Skeletal muscle satellite cell (primary cell): ENCODE results near the gene OLIG1. TPM values are rescaled to one million over a fixed set of nuclear protein-coding genes. Genes with fewer than 3 reads are reported as not detected.

Source experiments
- H3K27me3 ChIP-seq: 2 replicates; pipeline ENCODE4 v1.7.0; 2013; ENCODE audit warnings: low read length; ENCODE audit not compliant: control insufficient read depth, insufficient read depth
- H3K36me3 ChIP-seq: 2 replicates; pipeline ENCODE4 v1.7.0; 2013; ENCODE audit warnings: mild to moderate bottlenecking, control low read depth, low read length; ENCODE audit not compliant: insufficient read depth
- H3K4me1 ChIP-seq: 2 replicates; pipeline ENCODE4 v1.7.0; 2013; ENCODE audit warnings: low read length; ENCODE audit not compliant: control insufficient read depth, insufficient read depth
- H3K4me2 ChIP-seq: 2 replicates; pipeline ENCODE4 v1.7.0; 2013; ENCODE audit warnings: mild to moderate bottlenecking, low read length
- H3K4me3 ChIP-seq: 2 replicates; pipeline ENCODE4 v1.7.0; 2013; ENCODE audit warnings: low read length
- H3K9ac ChIP-seq: 2 replicates; pipeline ENCODE4 v1.7.0; 2013; ENCODE audit warnings: mild to moderate bottlenecking, low read depth, low read length, moderate library complexity
- H3K9me3 ChIP-seq: replicated peaks from 2 replicates; pipeline ENCODE4 v1.7.0; 2013; ENCODE audit warnings: mild to moderate bottlenecking, control low read depth, low read length
- total RNA-seq: library from RNA; depleted of rRNA; stranded (reverse); fragments of >200 nt; gene quantifications from 2 replicates; pipeline ENCODE4 v1.2.3, GENCODE V29; 2012; rRNA removed

The OLIG1 gene, protein sequence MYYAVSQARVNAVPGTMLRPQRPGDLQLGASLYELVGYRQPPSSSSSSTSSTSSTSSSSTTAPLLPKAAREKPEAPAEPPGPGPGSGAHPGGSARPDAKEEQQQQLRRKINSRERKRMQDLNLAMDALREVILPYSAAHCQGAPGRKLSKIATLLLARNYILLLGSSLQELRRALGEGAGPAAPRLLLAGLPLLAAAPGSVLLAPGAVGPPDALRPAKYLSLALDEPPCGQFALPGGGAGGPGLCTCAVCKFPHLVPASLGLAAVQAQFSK
- not detected in 2 replicates for total RNA-seq

DNA sequence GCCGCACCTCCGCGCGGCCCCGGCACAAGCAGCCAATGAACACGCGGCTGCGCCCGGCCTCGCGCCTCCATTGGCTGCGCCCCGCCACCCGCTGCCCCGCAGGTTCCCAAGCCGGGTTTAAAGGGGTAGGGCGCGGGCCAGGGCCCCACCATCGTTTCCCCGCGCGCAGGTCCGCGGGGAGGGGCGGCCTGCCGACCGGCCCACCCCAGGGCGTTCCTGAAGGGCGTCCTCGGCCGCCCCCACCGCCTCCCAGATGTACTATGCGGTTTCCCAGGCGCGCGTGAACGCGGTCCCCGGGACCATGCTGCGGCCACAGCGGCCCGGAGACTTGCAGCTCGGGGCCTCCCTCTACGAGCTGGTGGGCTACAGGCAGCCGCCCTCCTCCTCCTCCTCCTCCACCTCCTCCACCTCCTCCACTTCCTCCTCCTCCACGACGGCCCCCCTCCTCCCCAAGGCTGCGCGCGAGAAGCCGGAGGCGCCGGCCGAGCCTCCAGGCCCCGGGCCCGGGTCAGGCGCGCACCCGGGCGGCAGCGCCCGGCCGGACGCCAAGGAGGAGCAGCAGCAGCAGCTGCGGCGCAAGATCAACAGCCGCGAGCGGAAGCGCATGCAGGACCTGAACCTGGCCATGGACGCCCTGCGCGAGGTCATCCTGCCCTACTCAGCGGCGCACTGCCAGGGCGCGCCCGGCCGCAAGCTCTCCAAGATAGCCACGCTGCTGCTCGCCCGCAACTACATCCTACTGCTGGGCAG lies at the start of gene OLIG1:
Gene OLIG1, plus strand, starts transcription at position 148 of the 750 bp plus-strand sequence. Its CDS starts 106 bp downstream, at position 254.
- peak within 1 kb of the TSS; percentile 54 for H3K4me2 ChIP-seq
- peaks cover 93% of the 10 kb centered on the region for H3K27me3 ChIP-seq
- no peak within 1 kb of the TSS for H3K9ac ChIP-seq
- no peaks in the 10 kb centered on the region for H3K36me3 ChIP-seq
- H3K9me3 ChIP-seq: no peaks in the 10 kb centered on the region
- no peak within 1 kb of the TSS for H3K4me3 ChIP-seq
- no peaks in the 10 kb centered on the region for H3K4me1 ChIP-seq

DNA sequence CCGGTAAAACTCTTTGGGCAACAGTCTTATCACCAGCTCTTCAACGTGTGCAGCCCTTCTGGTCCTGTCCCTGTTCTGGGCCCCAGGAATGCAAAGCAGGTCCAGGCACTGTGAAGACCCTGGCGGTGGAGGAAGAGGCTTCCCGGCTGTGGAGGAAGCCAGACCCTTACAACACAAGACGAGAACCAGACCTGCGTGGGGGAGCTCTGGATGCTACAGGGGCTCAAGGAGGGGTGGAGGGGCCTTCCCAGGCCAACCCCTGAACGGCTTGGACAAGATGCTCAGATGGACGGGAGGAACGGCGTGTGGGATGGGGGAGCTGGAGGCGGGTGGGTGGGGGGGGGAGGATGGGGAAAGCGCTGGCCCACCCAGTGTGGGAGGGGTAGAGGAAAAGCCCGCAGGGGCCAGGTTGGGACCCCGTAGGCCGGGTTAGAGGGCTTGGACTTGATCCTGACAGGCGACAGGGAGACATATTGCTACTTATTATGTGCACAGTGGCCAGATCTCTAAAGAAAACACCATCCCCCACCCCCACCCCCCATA lies 49.3 kb upstream of the OLIG1 start:
- Histone ChIP-seq H3K9me3 (no peaks in the 10 kb centered on the region), H3K9ac (no peak overlapping the region)

DNA sequence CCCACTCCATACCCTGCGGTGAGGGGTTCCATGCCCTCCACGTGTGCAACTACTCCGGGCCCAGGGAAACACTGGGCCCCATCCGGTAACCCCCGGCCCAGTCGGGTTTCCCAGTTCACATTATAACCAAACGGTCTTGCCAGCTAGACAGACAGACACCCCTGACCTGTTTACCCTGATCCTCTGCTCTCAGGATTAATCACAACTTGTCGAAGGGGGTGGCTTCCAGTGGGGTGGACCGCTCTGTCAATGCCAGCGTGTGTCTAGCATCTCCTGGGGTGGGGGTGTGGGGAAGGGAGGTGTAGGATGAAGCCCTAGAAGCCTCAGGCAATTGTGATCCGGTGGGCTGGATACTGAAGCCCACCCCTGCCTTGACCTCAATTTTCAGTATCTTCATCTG lies 48.8 kb upstream of the OLIG1 start:
- peaks cover 93% of the 10 kb centered on the region for H3K27me3 ChIP-seq
- H3K4me1 ChIP-seq: no peaks in the 10 kb centered on the region
- H3K9ac ChIP-seq: no peak overlapping the region
- no peaks in the 10 kb centered on the region for H3K36me3 ChIP-seq
- no peak overlapping the region for H3K4me2 ChIP-seq
- no peak overlapping the region for H3K4me3 ChIP-seq
- no peaks in the 10 kb centered on the region for H3K9me3 ChIP-seq

More for the DNA sequence above, 49.3 kb upstream of the OLIG1 start:
- no peaks in the 10 kb centered on the region for H3K4me1 ChIP-seq
- H3K4me3 ChIP-seq: no peak overlapping the region
- peaks cover 92% of the 10 kb centered on the region for H3K27me3 ChIP-seq
- no peak overlapping the region for H3K4me2 ChIP-seq
- no peaks in the 10 kb centered on the region for H3K36me3 ChIP-seq

DNA sequence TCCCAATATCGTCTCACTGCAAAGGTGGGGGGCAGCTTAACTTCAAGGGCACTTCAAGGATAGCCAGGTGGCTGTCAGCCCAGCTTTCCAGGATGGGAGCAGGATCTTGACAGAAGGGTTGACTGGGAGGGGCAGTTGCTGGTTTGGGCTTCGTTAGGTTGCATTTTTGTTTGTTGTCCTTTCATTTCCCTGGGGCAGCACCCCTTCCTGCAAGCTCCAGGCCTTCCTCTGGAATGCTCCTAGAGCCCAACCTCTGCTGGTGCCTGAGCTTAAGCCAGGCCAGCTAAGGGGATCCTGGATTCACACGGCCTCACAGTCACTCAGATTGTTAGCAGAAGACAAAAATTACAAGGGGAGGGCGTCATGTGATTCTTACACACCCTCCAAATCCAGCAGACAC lies 48.3 kb upstream of the OLIG1 start:
- H3K27me3 ChIP-seq: peaks cover 93% of the 10 kb centered on the region
- no peaks in the 10 kb centered on the region for H3K36me3 ChIP-seq
- no peak overlapping the region for H3K4me3 ChIP-seq
- H3K9ac ChIP-seq: no peak overlapping the region
- no peak overlapping the region for H3K4me2 ChIP-seq
- no peaks in the 10 kb centered on the region for H3K9me3 ChIP-seq
- no peaks in the 10 kb centered on the region for H3K4me1 ChIP-seq

DNA sequence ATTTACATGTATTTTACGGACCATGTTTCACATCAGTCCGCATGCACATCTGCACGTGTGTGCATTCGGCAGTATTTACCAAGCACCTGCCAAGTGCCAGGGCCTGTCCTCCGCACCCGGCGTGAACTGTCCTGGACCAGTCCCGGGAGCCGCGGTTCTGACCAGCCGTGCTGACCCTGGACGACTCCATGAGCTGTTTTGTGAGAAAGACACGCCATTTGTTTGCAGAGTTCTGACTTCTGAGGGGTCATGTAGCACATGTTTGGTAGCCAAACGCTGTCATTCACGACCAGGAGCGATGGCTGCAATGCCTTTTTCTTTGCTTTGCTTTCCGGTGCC lies 47.5 kb upstream of the OLIG1 start:
- Histone ChIP-seq H3K4me1 (no peaks in the 10 kb centered on the region), H3K4me3 (no peak overlapping the region), H3K4me2 (no peak overlapping the region), H3K9me3 (no peaks in the 10 kb centered on the region), H3K36me3 (no peaks in the 10 kb centered on the region), H3K9ac (no peak overlapping the region), H3K27me3 (peaks cover 94% of the 10 kb centered on the region)

DNA sequence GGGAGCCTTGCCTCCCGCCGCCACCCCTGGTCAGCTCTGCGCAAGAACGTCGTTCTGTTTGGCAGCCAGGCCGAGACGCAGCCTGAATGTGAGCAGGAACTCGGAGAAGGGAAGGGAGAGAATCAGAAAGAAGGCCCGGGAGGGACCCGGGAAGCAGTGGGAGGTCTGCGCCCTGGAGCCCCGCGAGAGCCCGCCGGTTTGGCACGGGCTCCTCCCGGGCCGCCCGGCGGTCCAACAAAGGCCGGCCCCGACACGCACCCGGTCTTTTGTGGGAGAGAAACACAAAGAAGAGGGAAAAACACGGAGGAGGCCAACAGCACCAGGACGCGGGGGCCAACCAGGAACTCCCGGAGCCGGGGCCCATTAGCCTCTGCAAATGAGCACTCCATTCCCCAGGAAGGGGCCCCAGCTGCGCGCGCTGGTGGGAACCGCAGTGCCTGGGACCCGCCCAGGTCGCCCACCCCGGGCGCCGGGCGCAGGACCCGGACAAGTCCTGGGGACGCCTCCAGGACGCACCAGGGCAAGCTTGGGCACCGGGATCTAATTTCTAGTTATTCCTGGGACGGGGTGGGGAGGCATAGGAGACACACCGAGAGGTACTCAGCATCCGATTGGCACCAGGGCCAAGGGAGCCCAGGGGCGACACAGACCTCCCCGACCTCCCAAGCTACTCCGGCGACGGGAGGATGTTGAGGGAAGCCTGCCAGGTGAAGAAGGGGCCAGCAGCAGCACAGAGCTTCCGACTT lies 46.9 kb upstream of the OLIG1 start:
- no peak overlapping the region for H3K9ac ChIP-seq
- peaks cover 98% of the 10 kb centered on the region for H3K27me3 ChIP-seq
- H3K36me3 ChIP-seq: no peaks in the 10 kb centered on the region
- H3K4me2 ChIP-seq: no peak overlapping the region
- no peaks in the 10 kb centered on the region for H3K9me3 ChIP-seq
- no peak overlapping the region for H3K4me3 ChIP-seq
- no peaks in the 10 kb centered on the region for H3K4me1 ChIP-seq

DNA sequence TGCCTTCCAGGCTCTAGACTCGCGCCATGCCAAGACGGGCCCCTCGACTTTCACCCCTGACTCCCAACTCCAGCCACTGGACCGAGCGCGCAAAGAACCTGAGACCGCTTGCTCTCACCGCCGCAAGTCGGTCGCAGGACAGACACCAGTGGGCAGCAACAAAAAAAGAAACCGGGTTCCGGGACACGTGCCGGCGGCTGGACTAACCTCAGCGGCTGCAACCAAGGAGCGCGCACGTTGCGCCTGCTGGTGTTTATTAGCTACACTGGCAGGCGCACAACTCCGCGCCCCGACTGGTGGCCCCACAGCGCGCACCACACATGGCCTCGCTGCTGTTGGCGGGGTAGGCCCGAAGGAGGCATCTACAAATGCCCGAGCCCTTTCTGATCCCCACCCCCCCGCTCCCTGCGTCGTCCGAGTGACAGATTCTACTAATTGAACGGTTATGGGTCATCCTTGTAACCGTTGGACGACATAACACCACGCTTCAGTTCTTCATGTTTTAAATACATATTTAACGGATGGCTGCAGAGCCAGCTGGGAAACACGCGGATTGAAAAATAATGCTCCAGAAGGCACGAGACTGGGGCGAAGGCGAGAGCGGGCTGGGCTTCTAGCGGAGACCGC lies 46.3 kb upstream of the OLIG1 start:
- peaks cover 98% of the 10 kb centered on the region for H3K27me3 ChIP-seq
- H3K9me3 ChIP-seq: no peaks in the 10 kb centered on the region
- no peak overlapping the region for H3K9ac ChIP-seq
- H3K4me2 ChIP-seq: no peak overlapping the region
- H3K4me1 ChIP-seq: no peaks in the 10 kb centered on the region
- no peaks in the 10 kb centered on the region for H3K36me3 ChIP-seq
- no peak overlapping the region for H3K4me3 ChIP-seq

DNA sequence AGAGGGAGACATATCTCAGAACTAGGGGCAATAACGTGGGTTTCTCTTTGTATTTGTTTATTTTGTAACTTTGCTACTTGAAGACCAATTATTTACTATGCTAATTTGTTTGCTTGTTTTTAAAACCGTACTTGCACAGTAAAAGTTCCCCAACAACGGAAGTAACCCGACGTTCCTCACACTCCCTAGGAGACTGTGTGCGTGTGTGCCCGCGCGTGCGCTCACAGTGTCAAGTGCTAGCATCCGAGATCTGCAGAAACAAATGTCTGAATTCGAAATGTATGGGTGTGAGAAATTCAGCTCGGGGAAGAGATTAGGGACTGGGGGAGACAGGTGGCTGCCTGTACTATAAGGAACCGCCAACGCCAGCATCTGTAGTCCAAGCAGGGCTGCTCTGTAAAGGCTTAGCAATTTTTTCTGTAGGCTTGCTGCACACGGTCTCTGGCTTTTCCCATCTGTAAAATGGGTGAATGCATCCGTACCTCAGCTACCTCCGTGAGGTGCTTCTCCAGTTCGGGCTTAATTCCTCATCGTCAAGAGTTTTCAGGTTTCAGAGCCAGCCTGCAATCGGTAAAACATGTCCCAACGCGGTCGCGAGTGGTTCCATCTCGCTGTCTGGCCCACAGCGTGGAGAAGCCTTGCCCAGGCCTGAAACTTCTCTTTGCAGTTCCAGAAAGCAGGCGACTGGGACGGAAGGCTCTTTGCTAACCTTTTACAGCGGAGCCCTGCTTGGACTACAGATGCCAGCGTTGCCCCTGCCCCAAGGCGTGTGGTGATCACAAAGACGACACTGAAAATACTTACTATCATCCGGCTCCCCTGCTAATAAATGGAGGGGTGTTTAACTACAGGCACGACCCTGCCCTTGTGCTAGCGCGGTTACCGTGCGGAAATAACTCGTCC lies 45.5 kb upstream of the OLIG1 start:
- no peak overlapping the region for H3K9ac ChIP-seq
- H3K4me1 ChIP-seq: no peaks in the 10 kb centered on the region
- no peak overlapping the region for H3K4me3 ChIP-seq
- H3K9me3 ChIP-seq: no peaks in the 10 kb centered on the region
- H3K4me2 ChIP-seq: no peak overlapping the region
- no peaks in the 10 kb centered on the region for H3K36me3 ChIP-seq
- peaks cover 98% of the 10 kb centered on the region for H3K27me3 ChIP-seq

DNA sequence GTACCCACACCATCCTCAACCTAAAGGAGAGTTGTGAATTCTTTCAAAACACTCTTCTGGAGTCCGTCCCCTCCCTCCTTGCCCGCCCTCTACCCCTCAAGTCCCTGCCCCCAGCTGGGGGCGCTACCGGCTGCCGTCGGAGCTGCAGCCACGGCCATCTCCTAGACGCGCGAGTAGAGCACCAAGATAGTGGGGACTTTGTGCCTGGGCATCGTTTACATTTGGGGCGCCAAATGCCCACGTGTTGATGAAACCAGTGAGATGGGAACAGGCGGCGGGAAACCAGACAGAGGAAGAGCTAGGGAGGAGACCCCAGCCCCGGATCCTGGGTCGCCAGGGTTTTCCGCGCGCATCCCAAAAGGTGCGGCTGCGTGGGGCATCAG lies 44.8 kb upstream of the OLIG1 start:
- no peak overlapping the region for H3K4me3 ChIP-seq
- no peaks in the 10 kb centered on the region for H3K4me1 ChIP-seq
- no peaks in the 10 kb centered on the region for H3K9me3 ChIP-seq
- no peak overlapping the region for H3K4me2 ChIP-seq
- H3K9ac ChIP-seq: no peak overlapping the region
- H3K36me3 ChIP-seq: no peaks in the 10 kb centered on the region
- peaks cover 98% of the 10 kb centered on the region for H3K27me3 ChIP-seq

DNA sequence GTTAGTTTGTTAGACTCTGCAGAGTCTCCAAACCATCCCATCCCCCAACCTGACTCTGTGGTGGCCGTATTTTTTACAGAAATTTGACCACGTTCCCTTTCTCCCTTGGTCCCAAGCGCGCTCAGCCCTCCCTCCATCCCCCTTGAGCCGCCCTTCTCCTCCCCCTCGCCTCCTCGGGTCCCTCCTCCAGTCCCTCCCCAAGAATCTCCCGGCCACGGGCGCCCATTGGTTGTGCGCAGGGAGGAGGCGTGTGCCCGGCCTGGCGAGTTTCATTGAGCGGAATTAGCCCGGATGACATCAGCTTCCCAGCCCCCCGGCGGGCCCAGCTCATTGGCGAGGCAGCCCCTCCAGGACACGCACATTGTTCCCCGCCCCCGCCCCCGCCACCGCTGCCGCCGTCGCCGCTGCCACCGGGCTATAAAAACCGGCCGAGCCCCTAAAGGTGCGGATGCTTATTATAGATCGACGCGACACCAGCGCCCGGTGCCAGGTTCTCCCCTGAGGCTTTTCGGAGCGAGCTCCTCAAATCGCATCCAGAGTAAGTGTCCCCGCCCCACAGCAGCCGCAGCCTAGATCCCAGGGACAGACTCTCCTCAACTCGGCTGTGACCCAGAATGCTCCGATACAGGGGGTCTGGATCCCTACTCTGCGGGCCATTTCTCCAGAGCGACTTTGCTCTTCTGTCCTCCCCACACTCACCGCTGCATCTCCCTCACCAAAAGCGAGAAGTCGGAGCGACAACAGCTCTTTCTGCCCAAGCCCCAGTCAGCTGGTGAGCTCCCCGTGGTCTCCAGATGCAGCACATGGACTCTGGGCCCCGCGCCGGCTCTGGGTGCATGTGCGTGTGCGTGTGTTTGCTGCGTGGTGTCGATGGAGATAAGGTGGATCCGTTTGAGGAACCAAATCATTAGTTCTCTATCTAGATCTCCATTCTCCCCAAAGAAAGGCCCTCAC lies 44.2 kb upstream of the OLIG1 start, which contains the start of gene OLIG2:
Gene OLIG2, plus strand, starts transcription at position 447 of the 954 bp plus-strand sequence. CDS start 928 bp downstream, outside the sequence.
- no peak within 1 kb of the TSS for H3K4me3 ChIP-seq
- no peaks in the 10 kb centered on the region for H3K36me3 ChIP-seq
- H3K4me2 ChIP-seq: no peak within 1 kb of the TSS
- peaks cover 99% of the 10 kb centered on the region for H3K27me3 ChIP-seq
- no peaks in the 10 kb centered on the region for H3K4me1 ChIP-seq
- H3K9me3 ChIP-seq: no peaks in the 10 kb centered on the region
- H3K9ac ChIP-seq: no peak within 1 kb of the TSS
